ENCODE measurements around the gene CNN2. TPM values are rescaled to one million over a fixed set of nuclear protein-coding genes. Genes with fewer than 3 reads are reported as not detected.

Gene CNN2
- total and polyA plus RNA-seq, 2 of the 8 experiments (the other 6 are each of a cell fraction or from before 2014, with no cell fraction given), result 189 to 551 TPM

DNA sequence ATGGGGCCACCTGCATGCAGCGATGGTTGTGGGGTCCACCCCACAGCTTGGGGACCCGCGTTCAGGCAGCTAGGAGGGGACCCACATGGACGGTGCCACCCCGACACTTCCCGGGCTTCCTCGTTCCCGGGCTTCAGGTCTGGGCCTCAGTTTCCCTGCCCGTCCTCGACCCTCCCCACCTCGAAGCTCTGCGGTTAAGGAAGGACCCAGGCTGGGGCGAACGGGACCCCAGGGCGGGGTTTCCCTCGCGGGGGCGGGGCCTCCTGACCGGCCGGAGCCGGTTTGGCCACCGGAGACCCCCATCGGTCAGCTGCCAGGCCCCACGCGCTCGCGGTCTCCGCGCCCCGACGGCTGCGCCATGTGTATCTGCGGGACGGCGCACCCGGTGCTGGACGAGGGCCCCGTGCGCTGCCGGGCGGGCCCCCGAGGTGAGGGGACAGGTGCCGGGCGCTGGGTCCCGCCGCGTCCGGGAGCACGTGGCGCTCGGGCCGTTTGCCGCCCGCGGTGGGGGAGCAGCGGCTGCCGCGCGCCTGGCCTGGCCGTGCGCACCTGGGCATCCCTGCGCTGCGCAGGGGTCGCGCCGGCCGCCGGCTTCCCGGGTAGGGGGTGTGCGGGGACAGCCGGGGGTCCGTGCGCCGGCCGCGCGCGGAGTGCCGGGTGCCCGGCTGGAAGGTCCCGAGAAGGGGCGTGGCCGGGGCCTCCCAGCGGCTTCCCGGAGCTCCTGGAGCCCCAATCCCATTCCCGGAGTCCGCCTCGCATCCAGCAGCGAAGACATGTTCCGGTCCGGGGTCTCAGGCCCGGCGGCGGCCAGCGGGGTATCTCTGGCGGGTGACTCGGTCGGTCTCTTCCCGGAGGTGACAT lies 44.8 kb downstream of the CNN2 start:
- peak overlapping the region; percentile 43 for H2BK120ac ChIP-seq (replicated peaks; ENCODE audit: low read depth, low read length)
- peak in 1 of 2 experiments; percentile 91 for DNase-seq (ENCODE audit: low read depth in 1 of 2, low spot score in 2 of 2)
- TF ChIP-seq, protein P1, sequence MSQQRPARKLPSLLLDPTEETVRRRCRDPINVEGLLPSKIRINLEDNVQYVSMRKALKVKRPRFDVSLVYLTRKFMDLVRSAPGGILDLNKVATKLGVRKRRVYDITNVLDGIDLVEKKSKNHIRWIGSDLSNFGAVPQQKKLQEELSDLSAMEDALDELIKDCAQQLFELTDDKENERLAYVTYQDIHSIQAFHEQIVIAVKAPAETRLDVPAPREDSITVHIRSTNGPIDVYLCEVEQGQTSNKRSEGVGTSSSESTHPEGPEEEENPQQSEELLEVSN (IDR thresholded peaks at IDR 0.05), result peak; percentile 86
- TF ChIP-seq PHF8 (conservative IDR thresholded peaks at IDR 0.05; ENCODE audit: low read depth, low read length) (peak; percentile 82), SP1 (IDR thresholded peaks at IDR 0.05; ENCODE audit: low read depth, low read length) (no peak), EP300 (IDR thresholded peaks at IDR 0.05; ENCODE audit: borderline replicate concordance in 1 of 2, low read depth in 2 of 2, low read length in 2 of 2) (peak in 1 of 2 experiments; percentile 24; a peak in 1 of 3 replicates), TAF7 (optimal IDR thresholded peaks at IDR 0.05; ENCODE audit: borderline replicate concordance, low read depth, low read length) (peak; percentile 67)
- TF ChIP-seq, protein P2, sequence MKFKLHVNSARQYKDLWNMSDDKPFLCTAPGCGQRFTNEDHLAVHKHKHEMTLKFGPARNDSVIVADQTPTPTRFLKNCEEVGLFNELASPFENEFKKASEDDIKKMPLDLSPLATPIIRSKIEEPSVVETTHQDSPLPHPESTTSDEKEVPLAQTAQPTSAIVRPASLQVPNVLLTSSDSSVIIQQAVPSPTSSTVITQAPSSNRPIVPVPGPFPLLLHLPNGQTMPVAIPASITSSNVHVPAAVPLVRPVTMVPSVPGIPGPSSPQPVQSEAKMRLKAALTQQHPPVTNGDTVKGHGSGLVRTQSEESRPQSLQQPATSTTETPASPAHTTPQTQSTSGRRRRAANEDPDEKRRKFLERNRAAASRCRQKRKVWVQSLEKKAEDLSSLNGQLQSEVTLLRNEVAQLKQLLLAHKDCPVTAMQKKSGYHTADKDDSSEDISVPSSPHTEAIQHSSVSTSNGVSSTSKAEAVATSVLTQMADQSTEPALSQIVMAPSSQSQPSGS (IDR thresholded peaks at IDR 0.05; ENCODE audit: low read length), result no peak
- TF ChIP-seq, protein P3, sequence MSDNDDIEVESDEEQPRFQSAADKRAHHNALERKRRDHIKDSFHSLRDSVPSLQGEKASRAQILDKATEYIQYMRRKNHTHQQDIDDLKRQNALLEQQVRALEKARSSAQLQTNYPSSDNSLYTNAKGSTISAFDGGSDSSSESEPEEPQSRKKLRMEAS (IDR thresholded peaks at IDR 0.05), result peak; percentile 90

More for the DNA sequence above, 44.8 kb downstream of the CNN2 start:
- H4K5ac ChIP-seq (ENCODE audit: insufficient read length, low read depth, low read length), result peak overlapping the region; percentile 36
- H3K27me3 ChIP-seq (replicated peaks in 1 of 4; ENCODE audit: control insufficient read depth in 3 of 4, extremely low read depth in 1 of 4, insufficient read depth in 3 of 4, low read length in 3 of 4), result peaks cover 0 to 19% (median 10%) of the 10 kb centered on the region in 4 experiments; a peak in 5 of 7 replicates
- 1% methylated on average over 52 of the region's 99 CpGs; no CpG with 5 or more reads in 1 of the 2 experiments for WGBS, 2 experiments (ENCODE audit: extremely low coverage in 1 of 2, insufficient coverage in 1 of 2, insufficient read length in 1 of 2, insufficient replicate concordance in 2 of 2, low coverage in 1 of 2, low lambda C conversion rate in 2 of 2, missing lambda C conversion rate in 1 of 2)
- peak overlapping the region; percentile 64 to 79 for H3K4me2 ChIP-seq (ENCODE audit: insufficient read depth in 1 of 2, low read depth in 2 of 2, low read length in 2 of 2)
- H3K56ac ChIP-seq (replicated peaks; ENCODE audit: insufficient read length, low read depth, low read length), result peak overlapping the region; percentile 64
- H3K9me3 ChIP-seq (ENCODE audit: insufficient read depth in 2 of 2, low read depth in 1 of 2, low read length in 1 of 2), result no peaks in the 10 kb centered on the region
- ChIA-PET CTCF (ENCODE audit: partially characterized antibody) (interaction anchor here (0.8 to 3.7 kb wide), 16 partner anchors 10 to 173 kb away, joined by 3 to 24 read pairs (median 5); partner anchors contain the start of gene ABCA7), POLR2A (ENCODE audit: partially characterized antibody) (interaction anchor here (0.5 to 7.1 kb wide), 25 partner anchors 9 to 520 kb away, joined by 3 to 52 read pairs (median 4); partner anchors contain the start of genes ABCA7, CBARP, CIRBP and CNN2)
- H2BK5ac ChIP-seq (ENCODE audit: low read depth, low read length), result no peak overlapping the region; the same call in 1 of the 2 replicates
- H4K20me1 ChIP-seq (replicated peaks in 1 of 2; ENCODE audit: control insufficient read depth in 1 of 2, insufficient read depth in 2 of 2, low read length in 2 of 2), result peaks cover 1 to 10% of the 10 kb centered on the region in 2 experiments
- no peak overlapping the region for H2BK12ac ChIP-seq (ENCODE audit: low read depth, low read length)
- peak overlapping the region; percentile 88 for H3K18ac ChIP-seq (ENCODE audit: extremely low read depth, low read length)
- H3K23ac ChIP-seq (ENCODE audit: insufficient read length), result no peak overlapping the region
- peaks cover 10% of the 10 kb centered on the region; the same call in 1 of the 2 replicates for H3K23me2 ChIP-seq (ENCODE audit: low read depth, low read length)
- peaks cover 5% of the 10 kb centered on the region for H3K79me1 ChIP-seq (ENCODE audit: low read depth, low read length)
- H2AFZ ChIP-seq (ENCODE audit: low read length), result no peak overlapping the region; the same call in 1 of the 2 replicates
- peak overlapping the region; percentile 51 to 96 (median 64) for H3K9ac ChIP-seq (replicated peaks in 1 of 4; ENCODE audit: extremely low read depth in 1 of 4, low read depth in 3 of 4, low read length in 3 of 4)
- no peak overlapping the region for H3K4ac ChIP-seq (replicated peaks; ENCODE audit: insufficient read length, low read depth, low read length)
- H3K4me3 ChIP-seq (ENCODE audit: extremely low read depth in 1 of 4, insufficient read depth in 2 of 4, low read depth in 3 of 4, low read length in 4 of 4), result peak overlapping the region; percentile 43 to 69 (median 49)
- H3K27ac ChIP-seq (ENCODE audit: low read depth, low read length), result no peak overlapping the region
- H4K8ac ChIP-seq (ENCODE audit: extremely low read depth, insufficient read depth, low read length), result peak overlapping the region; percentile 97
- H2BK20ac ChIP-seq (ENCODE audit: low read length), result 0 out of 2 replicates have a peak overlapping the region, but pooled peaks have one; percentile 61
- H2AK5ac ChIP-seq (ENCODE audit: low read depth, low read length), result no peak overlapping the region
- no peak overlapping the region for H3K14ac ChIP-seq (ENCODE audit: insufficient read length)
- FAIRE-seq, result no peak
- peaks cover 0 to 17% (median 6%) of the 10 kb centered on the region in 4 experiments; a peak in 6 of 7 replicates for H3K4me1 ChIP-seq (replicated peaks in 1 of 4; ENCODE audit: control insufficient read depth in 3 of 4, insufficient read depth in 4 of 4, low read length in 3 of 4)
- H4K91ac ChIP-seq (replicated peaks; ENCODE audit: insufficient read length, low read length), result peak overlapping the region; percentile 81
- no peaks in the 10 kb centered on the region for H3K79me2 ChIP-seq (ENCODE audit: control insufficient read depth in 1 of 2, insufficient read depth in 2 of 2, low read length in 2 of 2)
- no peak overlapping the region; the same call in 1 of the 2 replicates for H2BK15ac ChIP-seq (ENCODE audit: low read length)
- peaks cover 0 to 20% (median 3%) of the 10 kb centered on the region in 4 experiments; a peak in 2 of 8 replicates for H3K36me3 ChIP-seq (ENCODE audit: control insufficient read depth in 2 of 4, insufficient read depth in 4 of 4, low read length in 3 of 4)

Measured in H1 (cell line).